GM12878 (cell line): ENCODE measurements around the gene SPACDR. TPM values are rescaled to one million over a fixed set of nuclear protein-coding genes. Genes with fewer than 3 reads are reported as not detected.

Source experiments
- ATAC-seq: fragments of 200-7000 bp; cut with Tn5 transposase; 3 replicates; pipeline ENCODE4 v1.9.1; 2020; ENCODE audit warnings: mild to moderate bottlenecking, moderate library complexity
- BruUV-seq: library from RNA; stranded (reverse); fragments of 400-500 nt; replicated peaks from 2 replicates; lab custom pipeline; 2021; lab: Mats Ljungman, UMichigan
- CTCF ChIA-PET: fragments of 300-600 bp; sonication (Branson Sonifier 250); formaldehyde crosslinking; extraction: SDS; loops from one replicate; lab custom pipeline; 2021; ENCODE audit warnings: inconsistent platforms; lab: Yijun Ruan, JAX
- POLR2A ChIA-PET: fragments of 350-600 bp; formaldehyde crosslinking; extraction: SDS; loops from one replicate; lab custom pipeline; 2021; ENCODE audit warnings: inconsistent platforms; lab: Charles Lee
- RAD21 ChIA-PET: fragments of 300-600 bp; sonication (Branson Sonifier 250); formaldehyde crosslinking; loops from one replicate; lab custom pipeline; 2023; ENCODE audit warnings: antibody characterized with exemption; ENCODE audit not compliant: unreplicated experiment; lab: Charles Lee
- SMC1A ChIA-PET: fragments of 300-600 bp; sonication (Branson Sonifier 250); formaldehyde crosslinking; loops from one replicate; lab custom pipeline; 2023; ENCODE audit not compliant: unreplicated experiment, uncharacterized antibody; lab: Charles Lee
- DNase-seq: peaks from one replicate; pipeline ENCODE4 v3.0.0-alpha.2; 2011; ENCODE audit warnings: low read depth, low spot score
- FAIRE-seq: peaks from 3 replicates; lab custom pipeline; 2011; peaks lifted over from hg19 to GRCh38; lab: Jason Lieb, UNC
- H2AFZ ChIP-seq: 2 replicates; pipeline ENCODE4 v1.6.0; 2011; ENCODE audit warnings: low read depth, low read length, control low read depth; ENCODE audit not compliant: control insufficient read depth
- H3K27ac ChIP-seq: 2 replicates; pipeline ENCODE4 v1.5.1; 2011; ENCODE audit warnings: control low read depth; ENCODE audit not compliant: control insufficient read depth, insufficient read depth
- H3K27me3 ChIP-seq, 2 experiments: replicated peaks in 1 of 2; 2 replicates each; pipeline versions ENCODE4 v1.6.0 to v1.6.1; 2011; ENCODE audit warnings: low read length in 1 of 2; ENCODE audit not compliant: control insufficient read depth in 2 of 2, insufficient read depth in 2 of 2
- H3K36me3 ChIP-seq, 2 experiments: 2 replicates each; pipeline ENCODE4 v1.5.1; 2011; ENCODE audit warnings: low read length in 1 of 2; ENCODE audit not compliant: control insufficient read depth in 2 of 2, insufficient read depth in 2 of 2
- H3K4me1 ChIP-seq: 2 replicates; pipeline ENCODE4 v1.6.1; 2011; ENCODE audit warnings: mild to moderate bottlenecking, low read length, moderate library complexity, mixed read lengths; ENCODE audit not compliant: control insufficient read depth, insufficient read depth
- H3K4me2 ChIP-seq: 2 replicates; pipeline ENCODE4 v1.6.0; 2011; ENCODE audit warnings: control low read depth; ENCODE audit not compliant: control insufficient read depth, insufficient read depth
- H3K4me3 ChIP-seq: fragments of 200-600 bp; sonication (generic); 2 replicates; pipeline ENCODE4 v1.5.1; 2016
- H3K79me2 ChIP-seq: 2 replicates; pipeline ENCODE4 v1.6.0; 2011; ENCODE audit warnings: low read length; ENCODE audit not compliant: control insufficient read depth, insufficient read depth
- H3K9ac ChIP-seq: 2 replicates; pipeline ENCODE4 v1.8.0; 2011; ENCODE audit warnings: low read length, control low read depth, mixed read lengths; ENCODE audit not compliant: control insufficient read depth, insufficient read depth
- H3K9me3 ChIP-seq: replicated peaks from 3 replicates; pipeline ENCODE4 v1.5.1; 2011; ENCODE audit warnings: mild to moderate bottlenecking, low read length; ENCODE audit not compliant: control insufficient read depth, insufficient read depth
- H4K20me1 ChIP-seq: 2 replicates; pipeline ENCODE4 v1.6.0; 2011; ENCODE audit not compliant: control insufficient read depth, insufficient read depth
- DPF2 ChIP-seq: fragments of 450-650 bp; IDR thresholded peaks from 2 replicates; pipeline ENCODE4 v1.6.1; 2017; ENCODE audit warnings: mild to moderate bottlenecking
- ETV6 ChIP-seq, 2 experiments: fragments of 450-650 bp in 1 of 2; IDR thresholded peaks in 1 of 2; conservative IDR thresholded peaks in 1 of 2; 2 replicates each; pipeline ENCODE4 v1.6.1; 2014; ENCODE audit warnings: antibody characterized with exemption in 1 of 2, borderline replicate concordance in 1 of 2, low read depth in 1 of 2, mild to moderate bottlenecking in 1 of 2, moderate library complexity in 1 of 2
- FOS ChIP-seq: IDR thresholded peaks from 3 replicates; pipeline ENCODE4 v1.6.1; 2011; ENCODE audit warnings: borderline replicate concordance; ENCODE audit not compliant: insufficient read length; ENCODE audit errors: extremely low read depth
- HDAC6 ChIP-seq: fragments of 200-600 bp; sonication (generic); IDR thresholded peaks from one replicate; pipeline ENCODE4 v1.8.0; 2017; ENCODE audit warnings: antibody characterized with exemption; ENCODE audit not compliant: unreplicated experiment
- HDGF ChIP-seq: fragments of 450-650 bp; IDR thresholded peaks from 2 replicates; pipeline ENCODE4 v1.6.1; 2016; ENCODE audit warnings: antibody characterized with exemption
- JUNB ChIP-seq: IDR thresholded peaks from 2 replicates; pipeline ENCODE4 v1.6.1; 2016; ENCODE audit warnings: antibody characterized with exemption, mild to moderate bottlenecking
- MEF2B ChIP-seq: fragments of 450-650 bp; IDR thresholded peaks from 2 replicates; pipeline ENCODE4 v1.6.1; 2018; ENCODE audit warnings: mild to moderate bottlenecking, moderate library complexity; ENCODE audit not compliant: partially characterized antibody, poor library complexity, severe bottlenecking
- MYC ChIP-seq: IDR thresholded peaks from 2 replicates; pipeline ENCODE4 v1.6.1; 2011; ENCODE audit warnings: mild to moderate bottlenecking, low read length, moderate library complexity, inconsistent platforms; ENCODE audit not compliant: insufficient read depth, insufficient replicate concordance, insufficient read length, severe bottlenecking
- NFXL1 ChIP-seq: fragments of 450-650 bp; IDR thresholded peaks from 2 replicates; pipeline ENCODE4 v1.6.1; 2017; ENCODE audit warnings: antibody characterized with exemption, mild to moderate bottlenecking, borderline replicate concordance
- NFYA ChIP-seq: IDR thresholded peaks from 2 replicates; pipeline ENCODE4 v1.6.1; 2011; ENCODE audit warnings: low read depth, mild to moderate bottlenecking, low read length, improper control_type of control experiment, borderline replicate concordance
- NR2C1 ChIP-seq: fragments of 450-650 bp; IDR thresholded peaks from 2 replicates; pipeline ENCODE4 v1.6.1; 2017; ENCODE audit warnings: antibody characterized with exemption, mild to moderate bottlenecking, moderate library complexity
- NR2F1 ChIP-seq: fragments of 450-650 bp; conservative IDR thresholded peaks from 2 replicates; pipeline ENCODE4 v1.6.1; 2017; ENCODE audit warnings: mild to moderate bottlenecking
- POU2F2 ChIP-seq: IDR thresholded peaks from 3 replicates; pipeline ENCODE4 v1.6.1; 2011; ENCODE audit warnings: low read depth, mild to moderate bottlenecking, low read length, borderline replicate concordance
- RB1 ChIP-seq: fragments of 450-650 bp; formaldehyde crosslinking; IDR thresholded peaks from 2 replicates; pipeline ENCODE4 v1.6.1; 2017; ENCODE audit warnings: mild to moderate bottlenecking, borderline replicate concordance
- SMARCA5 ChIP-seq: fragments of 450-650 bp; IDR thresholded peaks from 2 replicates; pipeline ENCODE4 v1.6.1; 2017; ENCODE audit warnings: mild to moderate bottlenecking
- SREBF1 ChIP-seq: IDR thresholded peaks from 2 replicates; pipeline ENCODE4 v1.6.1; 2012; ENCODE audit warnings: mild to moderate bottlenecking, low read length
- ZBED1 ChIP-seq: IDR thresholded peaks from 2 replicates; pipeline ENCODE4 v1.6.1; 2016; ENCODE audit warnings: borderline replicate concordance
- WGBS: methylation state at CpG from one replicate; pipeline ENCODE4 v1.1.6; 2016; ENCODE audit warnings: low lambda C conversion rate; ENCODE audit not compliant: insufficient replicate concordance, insufficient coverage; ENCODE audit errors: missing lambda C conversion rate; 5-methylcytosine and 5-hydroxymethylcytosine counted together
- in situ Hi-C: fragments of 300-500 bp; cut with MboI; formaldehyde crosslinking; loops from 9 replicates; pipeline ENCODE4 v1.14.3; 2018; ENCODE audit warnings: mixed read lengths
- intact Hi-C: fragments of 100-400 bp; cut with micrococcal nuclease; formaldehyde crosslinking; loops from one replicate; pipeline ENCODE4 v1.14.2; 2022; ENCODE audit not compliant: unreplicated experiment
- polyA plus RNA-seq, 11 experiments: library from polyadenylated mRNA; depleted of rRNA in 4 of 11; unstranded in 6 of 11; stranded (reverse) in 5 of 11; fragments of >200 nt; fragmentation: Nextera tagmentation in 4 of 11; fragmentation: Illumina TruSeq in 1 of 11; extraction: Ambion mirVana in 4 of 11; extraction: Trizol in 1 of 11; gene quantifications; 1 replicate in 1 of 11; 2 replicates in 10 of 11; pipeline versions ENCODE4 v1.2.1 to v1.2.3, GENCODE V29; 2011 to 2016; ENCODE audit warnings: inconsistent platforms in 2 of 11, missing spikeins in 2 of 11, low read depth in 1 of 11
- total RNA-seq, 4 experiments: library from RNA; depleted of rRNA in 3 of 4; stranded (reverse); fragments of >200 nt in 3 of 4; fragmentation: Illumina TruSeq in 1 of 4; extraction: Trizol in 1 of 4; gene quantifications; 2 replicates each; pipeline versions ENCODE4 v1.2.1 to v1.2.3, GENCODE V29; 2013 to 2021
- TF ChIP-seq, protein P1 (sequence below): IDR thresholded peaks from 2 replicates; pipeline ENCODE4 v1.6.1; 2012; ENCODE audit warnings: low read depth, low read length, improper control_type of control experiment
- TF ChIP-seq, protein P2 (sequence below): fragments of 450-650 bp; IDR thresholded peaks from 2 replicates; pipeline ENCODE4 v1.6.1; 2018; ENCODE audit warnings: borderline replicate concordance, mild to moderate bottlenecking; ENCODE audit not compliant: partially characterized antibody

Gene SPACDR
- total and polyA plus RNA-seq, 10 of the 15 experiments (the other 5 are each of a cell fraction or from before 2014, with no cell fraction given) = 0.18 to 1.5 (median 0.63) TPM

DNA sequence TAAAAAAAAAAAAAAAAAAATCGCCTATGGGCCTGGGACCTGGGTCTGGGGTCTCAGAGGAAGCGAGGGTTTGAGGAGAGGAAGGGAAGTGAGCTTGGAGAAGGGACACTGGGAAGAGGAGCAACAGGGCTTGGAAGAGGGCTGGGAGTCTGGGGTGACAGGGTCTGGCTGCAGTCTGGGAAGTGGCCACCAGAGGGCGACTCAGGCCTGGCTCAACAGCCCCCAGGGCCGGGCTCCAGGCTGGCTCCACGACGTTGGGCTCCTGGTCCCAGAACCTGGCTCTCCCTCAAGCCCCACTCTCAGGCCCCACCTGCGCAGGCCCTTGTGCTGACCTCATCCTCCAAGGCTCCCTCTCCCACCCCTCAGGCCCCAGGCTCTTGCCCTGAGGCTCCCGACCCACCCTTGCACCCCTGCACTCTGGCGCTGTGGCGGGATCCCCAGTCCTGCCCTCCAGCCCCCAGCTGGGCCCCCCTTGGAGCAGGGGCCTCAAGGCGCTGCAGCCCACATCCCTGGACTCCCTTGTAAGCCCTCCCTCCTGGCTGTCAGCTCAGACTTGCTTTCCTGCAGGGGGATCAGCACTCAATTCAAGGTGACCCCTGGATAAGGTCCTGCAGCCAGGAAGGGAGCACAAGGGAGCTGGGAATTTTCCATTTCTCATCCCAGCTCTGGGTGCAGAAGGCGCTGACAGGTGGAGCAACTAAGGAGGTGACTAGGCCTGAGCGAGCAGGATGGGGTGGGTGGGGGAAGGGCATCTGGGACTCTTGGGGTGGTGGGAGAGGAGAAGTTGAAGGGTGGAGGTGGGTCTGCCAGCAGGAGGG lies 5.4 kb upstream of the SPACDR start:
- DNase-seq = no peak
- no peak overlapping the region for H3K9ac ChIP-seq
- no peak overlapping the region for H3K4me2 ChIP-seq
- ChIA-PET SMC1A (interaction anchor here (0.6 to 2.9 kb wide), 10 partner anchors 10 to 224 kb away, joined by 3 to 24 read pairs (median 3); partner anchors contain the start of gene TSC22D4), CTCF (interaction anchor here (0.7 to 3.5 kb wide), 21 partner anchors 9 to 337 kb away, joined by 3 to 50 read pairs (median 5); partner anchors contain the start of genes AGFG2, FBXO24, LRCH4 and TSC22D4), RAD21 (interaction anchor here (0.6 to 2.8 kb wide), 8 partner anchors 13 to 90 kb away, joined by 3 to 24 read pairs (median 4); partner anchors contain the start of gene PPP1R35), POLR2A (interaction anchor here (0.5 kb wide), 1 partner anchor 51 kb away, joined by 5 read pairs; no protein-coding TSS in a partner anchor)
- peaks cover 6 to 15% of the 10 kb centered on the region in 2 experiments; a peak in 3 of 4 replicates for H3K36me3 ChIP-seq
- in situ Hi-C loops = loop anchor here (5.0 to 25.0 kb wide), 4 partner anchors 88 to 385 kb away; partner anchors contain the start of genes GIGYF1 and SLC12A9
- ATAC-seq = peak; percentile 94
- no peak overlapping the region for H3K4me3 ChIP-seq
- H3K27ac ChIP-seq = no peak overlapping the region
- H4K20me1 ChIP-seq = no peaks in the 10 kb centered on the region
- no TSS peak for BruUV-seq
- intact Hi-C loops = loop anchor here (1.0 to 10.0 kb wide), 2 partner anchors 90 to 225 kb away; partner anchors contain the start of gene GIGYF1
- peak; percentile 75 for FAIRE-seq
- H3K27me3 ChIP-seq = no peaks in the 10 kb centered on the region
- 37% methylated on average over 12 of the region's 13 CpGs for WGBS
- peaks cover 11% of the 10 kb centered on the region for H3K79me2 ChIP-seq
- H2AFZ ChIP-seq = no peak overlapping the region
- H3K4me1 ChIP-seq = peaks cover 12% of the 10 kb centered on the region
- H3K9me3 ChIP-seq = no peaks in the 10 kb centered on the region
- TF ChIP-seq MEF2B = no peak
- no peak for TF ChIP-seq FOS
- TF ChIP-seq SMARCA5 = peak; percentile 33; the same call in 1 of the 2 replicates
- peak; percentile 33; the same call in 1 of the 3 replicates for TF ChIP-seq POU2F2
- no peak for TF ChIP-seq RB1
- TF ChIP-seq, protein P1, sequence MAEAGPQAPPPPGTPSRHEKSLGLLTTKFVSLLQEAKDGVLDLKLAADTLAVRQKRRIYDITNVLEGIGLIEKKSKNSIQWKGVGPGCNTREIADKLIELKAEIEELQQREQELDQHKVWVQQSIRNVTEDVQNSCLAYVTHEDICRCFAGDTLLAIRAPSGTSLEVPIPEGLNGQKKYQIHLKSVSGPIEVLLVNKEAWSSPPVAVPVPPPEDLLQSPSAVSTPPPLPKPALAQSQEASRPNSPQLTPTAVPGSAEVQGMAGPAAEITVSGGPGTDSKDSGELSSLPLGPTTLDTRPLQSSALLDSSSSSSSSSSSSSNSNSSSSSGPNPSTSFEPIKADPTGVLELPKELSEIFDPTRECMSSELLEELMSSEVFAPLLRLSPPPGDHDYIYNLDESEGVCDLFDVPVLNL = no peak
- TF ChIP-seq HDAC6 = no peak
- TF ChIP-seq, protein P2, sequence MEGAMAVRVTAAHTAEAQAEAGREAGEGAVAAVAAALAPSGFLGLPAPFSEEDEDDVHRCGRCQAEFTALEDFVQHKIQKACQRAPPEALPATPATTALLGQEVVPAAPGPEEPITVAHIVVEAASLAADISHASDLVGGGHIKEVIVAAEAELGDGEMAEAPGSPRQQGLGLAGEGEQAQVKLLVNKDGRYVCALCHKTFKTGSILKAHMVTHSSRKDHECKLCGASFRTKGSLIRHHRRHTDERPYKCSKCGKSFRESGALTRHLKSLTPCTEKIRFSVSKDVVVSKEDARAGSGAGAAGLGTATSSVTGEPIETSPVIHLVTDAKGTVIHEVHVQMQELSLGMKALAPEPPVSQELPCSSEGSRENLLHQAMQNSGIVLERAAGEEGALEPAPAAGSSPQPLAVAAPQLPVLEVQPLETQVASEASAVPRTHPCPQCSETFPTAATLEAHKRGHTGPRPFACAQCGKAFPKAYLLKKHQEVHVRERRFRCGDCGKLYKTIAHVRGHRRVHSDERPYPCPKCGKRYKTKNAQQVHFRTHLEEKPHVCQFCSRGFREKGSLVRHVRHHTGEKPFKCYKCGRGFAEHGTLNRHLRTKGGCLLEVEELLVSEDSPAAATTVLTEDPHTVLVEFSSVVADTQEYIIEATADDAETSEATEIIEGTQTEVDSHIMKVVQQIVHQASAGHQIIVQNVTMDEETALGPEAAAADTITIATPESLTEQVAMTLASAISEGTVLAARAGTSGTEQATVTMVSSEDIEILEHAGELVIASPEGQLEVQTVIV = no peak
- TF ChIP-seq ETV6 (conservative IDR thresholded peaks at IDR 0.05 in 1 of 2, IDR thresholded peaks at IDR 0.05 in 1 of 2; ENCODE audit: borderline replicate concordance in 1 of 2, low read depth in 1 of 2) = no peak
- TF ChIP-seq MYC = no peak
- TF ChIP-seq NFXL1 = no peak
- no peak for TF ChIP-seq NR2C1
- TF ChIP-seq JUNB = no peak
- no peak for TF ChIP-seq NFYA
- TF ChIP-seq SREBF1 = no peak
- TF ChIP-seq NR2F1 = 0 out of 2 replicates have a peak, but pooled peaks have one; percentile 21
- TF ChIP-seq HDGF = peak; percentile 72; the same call in 1 of the 2 replicates
- TF ChIP-seq ZBED1 = no peak
- TF ChIP-seq DPF2 = no peak
